ENCODE data around the gene CD86.
"Not testable (repeated sequence)": the region's sequence is repeated elsewhere in the genome, so short reads cannot be mapped to it uniquely, and the experiment has no call there.

Gene CD86

DNA sequence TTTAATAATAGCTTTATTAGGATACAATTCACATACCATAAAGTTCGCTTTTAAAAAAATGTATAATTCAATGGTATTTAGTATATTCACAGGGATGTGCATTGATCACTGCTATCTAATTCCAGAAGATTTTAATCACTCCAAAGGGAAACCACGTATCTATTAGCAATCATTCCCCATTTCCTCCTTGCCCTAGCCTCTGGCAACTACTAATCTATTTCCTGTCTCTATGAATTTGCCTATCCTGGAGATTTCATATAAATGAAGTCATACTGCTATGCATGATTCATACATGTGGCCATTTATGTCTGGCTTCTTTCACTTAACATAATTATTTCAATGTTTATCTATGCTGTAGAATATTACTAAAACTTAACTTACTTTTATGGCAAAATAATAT lies 96.3 kb downstream of the CD86 start:
- DNase-seq (ENCODE audit: low spot score) = no peak

DNA sequence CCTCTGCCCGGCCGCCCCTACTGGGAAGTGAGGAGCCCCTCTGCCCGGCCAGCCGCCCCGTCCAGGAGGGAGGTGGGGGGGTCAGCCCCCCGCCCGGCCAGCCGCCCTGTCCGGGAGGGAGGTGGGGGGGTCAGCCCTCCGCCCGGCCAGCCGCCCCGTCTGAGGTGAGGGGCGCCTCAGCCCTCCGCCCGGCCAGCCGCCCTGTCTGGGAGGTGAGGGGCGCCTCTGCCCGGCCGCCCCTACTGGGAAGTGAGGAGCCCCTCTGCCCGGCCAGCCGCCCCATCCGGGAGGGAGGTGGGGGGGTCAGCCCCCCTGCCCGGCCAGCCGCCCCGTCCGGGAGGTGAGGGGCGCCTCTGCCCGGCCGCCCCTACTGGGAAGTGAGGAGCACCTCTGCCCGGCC lies 109.8 kb downstream of the CD86 start:
- not testable (repeated sequence) for DNase-seq (ENCODE audit: low spot score)

DNA sequence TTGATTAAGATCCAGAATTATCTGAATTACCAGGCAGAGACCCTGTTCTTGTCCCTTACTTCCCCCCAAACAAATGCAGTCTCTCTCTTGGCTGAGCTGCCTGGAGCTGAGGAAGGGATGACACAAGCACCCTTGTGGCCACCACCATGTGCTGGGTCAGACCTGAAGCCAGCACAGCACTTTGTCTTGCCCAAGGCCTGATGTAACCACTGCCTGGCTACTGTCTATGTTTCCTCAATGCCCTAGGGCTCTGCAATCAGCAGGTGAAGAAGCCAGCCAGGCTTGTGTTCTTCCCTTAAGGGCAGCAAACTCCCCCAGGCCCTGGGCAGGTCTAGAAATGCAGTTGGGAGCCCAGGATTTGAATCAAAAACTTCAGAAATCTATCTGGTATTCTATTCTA lies 112.5 kb downstream of the CD86 start:
- no peak for DNase-seq (ENCODE audit: low spot score)

DNA sequence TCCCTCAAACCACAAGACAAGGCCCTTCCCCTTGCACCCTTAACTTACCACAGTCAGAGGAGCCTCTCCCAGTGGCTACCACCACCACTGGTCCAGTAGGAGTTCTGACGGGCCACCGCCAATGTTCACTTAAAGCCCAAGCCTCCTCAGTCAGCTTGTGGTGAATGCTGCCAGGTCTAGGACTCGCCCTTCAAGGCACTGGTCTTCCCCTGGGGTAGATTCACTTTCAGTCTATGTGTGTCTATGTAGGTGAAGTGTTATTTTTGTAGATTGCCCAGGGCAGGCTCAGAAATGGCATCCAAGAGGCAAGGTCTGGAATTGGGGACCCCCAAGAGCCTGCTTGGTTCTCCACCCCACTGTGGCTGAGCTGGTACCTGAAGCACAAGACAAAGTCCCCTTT lies 112.9 kb downstream of the CD86 start:
- no peak for DNase-seq (ENCODE audit: low spot score)

DNA sequence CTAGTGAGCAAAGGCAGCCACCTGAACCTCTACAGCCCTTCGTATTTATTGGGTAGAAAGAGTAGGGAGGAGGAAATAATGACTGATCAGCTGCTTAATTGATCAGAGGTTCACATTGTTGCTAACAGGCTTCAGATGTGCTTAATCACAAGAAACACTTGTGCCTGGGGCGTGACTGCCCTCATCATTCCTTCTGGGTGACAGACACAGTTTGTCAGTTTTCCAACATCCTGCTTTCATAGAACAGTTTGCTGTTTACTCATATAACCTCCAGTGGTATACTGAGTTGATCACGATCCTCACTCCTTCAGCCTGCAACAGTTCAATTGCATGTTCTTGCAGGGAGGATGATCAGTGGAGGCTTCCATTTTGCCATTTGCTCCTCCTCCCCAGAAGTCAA lies 114.7 kb downstream of the CD86 start:
- no peak for DNase-seq (ENCODE audit: low spot score)

All from SW480 (cell line).